DOHH2 (cell line): Measurements from ENCODE around the gene MAB21L3.

Experiments
- H3F3A ChIP-seq: fragments of 200-600 bp; sonication (generic), shearing (Covaris generic); 2 replicates; pipeline ENCODE4 v1.6.0; 2016; ENCODE audit warnings: antibody characterized with exemption, mild to moderate bottlenecking; ENCODE audit not compliant: control insufficient read depth, insufficient read depth
- H3K27ac ChIP-seq: fragments of 200-600 bp; sonication (generic); 2 replicates; pipeline ENCODE4 v1.5.1; 2014; ENCODE audit warnings: low read depth, mild to moderate bottlenecking, low read length, moderate library complexity
- H3K27me3 ChIP-seq: fragments of 200-600 bp; sonication (generic); 2 replicates; pipeline ENCODE4 v1.6.1; 2014; ENCODE audit warnings: mild to moderate bottlenecking, low read length, mixed read lengths; ENCODE audit not compliant: control insufficient read depth
- H3K36me3 ChIP-seq: fragments of 200-600 bp; sonication (generic); 2 replicates; pipeline ENCODE4 v1.6.1; 2014; ENCODE audit warnings: mild to moderate bottlenecking, low read length, moderate library complexity, mixed read lengths; ENCODE audit not compliant: control insufficient read depth
- H3K4me1 ChIP-seq: fragments of 200-600 bp; sonication (generic); 2 replicates; pipeline ENCODE4 v1.6.1; 2014; ENCODE audit warnings: mild to moderate bottlenecking, low read length, mixed read lengths; ENCODE audit not compliant: control insufficient read depth
- H3K4me2 ChIP-seq: fragments of 200-600 bp; sonication (generic); 2 replicates; pipeline ENCODE4 v1.6.0; 2014; ENCODE audit warnings: mild to moderate bottlenecking, low read length, moderate library complexity
- H3K4me3 ChIP-seq: fragments of 200-600 bp; sonication (generic); 2 replicates; pipeline ENCODE4 v1.5.1; 2014; ENCODE audit warnings: mild to moderate bottlenecking, low read length, mixed read lengths
- H3K79me2 ChIP-seq: fragments of 200-600 bp; sonication (generic); 2 replicates; pipeline ENCODE4 v1.6.1; 2014; ENCODE audit warnings: mild to moderate bottlenecking, low read length, mixed read lengths; ENCODE audit not compliant: control insufficient read depth
- H3K9me2 ChIP-seq: fragments of 200-600 bp; sonication (generic); replicated peaks from 2 replicates; pipeline ENCODE4 v1.6.1; 2014; ENCODE audit warnings: mild to moderate bottlenecking, low read length, mixed read lengths; ENCODE audit not compliant: control insufficient read depth
- H3K9me3 ChIP-seq: fragments of 200-600 bp; sonication (generic); 2 replicates; pipeline ENCODE4 v1.6.1; 2014; ENCODE audit warnings: antibody characterized with exemption, low read length, mixed read lengths; ENCODE audit not compliant: control insufficient read depth, insufficient read depth
- H4K20me1 ChIP-seq: fragments of 200-600 bp; sonication (generic); 2 replicates; pipeline ENCODE4 v1.6.0; 2014; ENCODE audit warnings: low read depth, mild to moderate bottlenecking, antibody characterized with exemption, low read length, moderate library complexity; ENCODE audit not compliant: control insufficient read depth, insufficient read depth
- EZH2phosphoT487 ChIP-seq: fragments of 200-600 bp; sonication (generic); IDR thresholded peaks from 2 replicates; pipeline ENCODE4 v1.6.1; 2017; ENCODE audit warnings: borderline replicate concordance, mild to moderate bottlenecking, antibody characterized with exemption, low read length, moderate library complexity, mixed read lengths
- TF ChIP-seq, protein P1 (sequence below): fragments of 200-600 bp; sonication (generic); IDR thresholded peaks from one replicate; pipeline ENCODE4 v1.5.1; 2014; ENCODE audit warnings: antibody characterized with exemption, mild to moderate bottlenecking, low read depth, low read length; ENCODE audit not compliant: poor library complexity, severe bottlenecking

Gene MAB21L3

GRCh38 chr1:116163533-116163932 is 52.3 kb downstream of the MAB21L3 start:
- Histone ChIP-seq H3K4me2 (no peak overlapping the region), H3K4me1 (peaks cover 14% of the 10 kb centered on the region), H3K9me2 (no peaks in the 10 kb centered on the region), H3K27me3 (no peaks in the 10 kb centered on the region), H3K4me3 (no peak overlapping the region), H3F3A (no peaks in the 10 kb centered on the region), H3K79me2 (no peaks in the 10 kb centered on the region), H3K36me3 (no peaks in the 10 kb centered on the region), H3K9me3 (no peaks in the 10 kb centered on the region), H4K20me1 (no peaks in the 10 kb centered on the region), H3K27ac (no peak overlapping the region)
- TF ChIP-seq, protein P1, sequence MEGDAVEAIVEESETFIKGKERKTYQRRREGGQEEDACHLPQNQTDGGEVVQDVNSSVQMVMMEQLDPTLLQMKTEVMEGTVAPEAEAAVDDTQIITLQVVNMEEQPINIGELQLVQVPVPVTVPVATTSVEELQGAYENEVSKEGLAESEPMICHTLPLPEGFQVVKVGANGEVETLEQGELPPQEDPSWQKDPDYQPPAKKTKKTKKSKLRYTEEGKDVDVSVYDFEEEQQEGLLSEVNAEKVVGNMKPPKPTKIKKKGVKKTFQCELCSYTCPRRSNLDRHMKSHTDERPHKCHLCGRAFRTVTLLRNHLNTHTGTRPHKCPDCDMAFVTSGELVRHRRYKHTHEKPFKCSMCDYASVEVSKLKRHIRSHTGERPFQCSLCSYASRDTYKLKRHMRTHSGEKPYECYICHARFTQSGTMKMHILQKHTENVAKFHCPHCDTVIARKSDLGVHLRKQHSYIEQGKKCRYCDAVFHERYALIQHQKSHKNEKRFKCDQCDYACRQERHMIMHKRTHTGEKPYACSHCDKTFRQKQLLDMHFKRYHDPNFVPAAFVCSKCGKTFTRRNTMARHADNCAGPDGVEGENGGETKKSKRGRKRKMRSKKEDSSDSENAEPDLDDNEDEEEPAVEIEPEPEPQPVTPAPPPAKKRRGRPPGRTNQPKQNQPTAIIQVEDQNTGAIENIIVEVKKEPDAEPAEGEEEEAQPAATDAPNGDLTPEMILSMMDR = no peak
- no peak for TF ChIP-seq EZH2phosphoT487

DNA sequence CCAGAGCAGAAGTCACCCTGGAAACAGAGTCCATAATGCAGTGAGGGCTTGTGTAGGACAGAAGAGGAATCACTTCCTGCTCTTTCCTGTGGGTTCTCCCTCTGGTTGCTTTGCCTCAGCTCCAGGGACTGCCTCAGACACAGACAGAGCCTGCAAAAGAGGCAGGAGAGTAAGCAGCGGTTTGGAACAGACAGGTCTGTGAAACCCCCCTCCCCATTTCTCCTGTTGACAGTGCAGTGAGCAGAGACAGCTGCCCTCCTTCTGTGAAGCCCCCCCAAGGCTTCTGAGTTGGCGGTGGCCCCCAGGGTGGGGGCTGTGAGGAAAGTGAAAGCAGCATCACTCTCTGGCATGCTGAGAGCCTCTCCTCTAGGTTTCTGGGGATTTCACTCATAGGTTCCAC is 53.0 kb downstream of the MAB21L3 start:
- H3K9me2 ChIP-seq = no peaks in the 10 kb centered on the region
- TF ChIP-seq EZH2phosphoT487 = no peak
- TF ChIP-seq, protein P1 = no peak
- H4K20me1 ChIP-seq = no peaks in the 10 kb centered on the region
- no peak overlapping the region for H3K4me3 ChIP-seq
- H3K27ac ChIP-seq = no peak overlapping the region
- no peaks in the 10 kb centered on the region for H3F3A ChIP-seq
- H3K27me3 ChIP-seq = no peaks in the 10 kb centered on the region
- no peaks in the 10 kb centered on the region for H3K36me3 ChIP-seq
- H3K4me2 ChIP-seq = no peak overlapping the region
- H3K4me1 ChIP-seq = peaks cover 18% of the 10 kb centered on the region
- H3K79me2 ChIP-seq = no peaks in the 10 kb centered on the region
- no peaks in the 10 kb centered on the region for H3K9me3 ChIP-seq

- Histone ChIP-seq H3K36me3 (no peaks in the 10 kb centered on the region), H3K4me3 (no peak overlapping the region), H3K9me2 (no peaks in the 10 kb centered on the region), H4K20me1 (no peaks in the 10 kb centered on the region), H3K4me2 (no peak overlapping the region), H3K27me3 (no peaks in the 10 kb centered on the region), H3F3A (no peaks in the 10 kb centered on the region), H3K9me3 (no peaks in the 10 kb centered on the region), H3K79me2 (no peaks in the 10 kb centered on the region), H3K27ac (no peak overlapping the region), H3K4me1 (peaks cover 18% of the 10 kb centered on the region)
- TF ChIP-seq EZH2phosphoT487 = no peak
- TF ChIP-seq, protein P1 = no peak
These were observed 53.6 kb downstream of the MAB21L3 start for GRCh38 chr1:116164604-116165368.
